CD4-positive, CD25-positive, alpha-beta regulatory T cell (primary cell): Measurements from ENCODE around the gene SLC1A5. TPM values are rescaled to one million over a fixed set of nuclear protein-coding genes. Genes with fewer than 3 reads are reported as not detected.
"Not testable (repeated sequence)": the region's sequence is repeated elsewhere in the genome, so short reads cannot be mapped to it uniquely, and the experiment has no call there.

Experiments
- ATAC-seq, 2 donors: fragments of 150-1000 bp; cut with Tn5 transposase; one replicate each; pipeline ENCODE4 v1.10.0; 2021; ENCODE audit warnings: low read depth in 2 of 2, moderate number of reproducible peaks in 2 of 2, moderate library complexity in 1 of 2
- DNase-seq, 3 donors: peaks; one replicate each; pipeline versions ENCODE4 v3.0.0 to v3.0.0-alpha.2; 2012 to 2022; ENCODE audit warnings: mixed read lengths in 1 of 3
- H3K27ac ChIP-seq: one replicate; pipeline ENCODE4 v1.7.0; 2013; ENCODE audit warnings: mild to moderate bottlenecking, low read length; ENCODE audit not compliant: insufficient read depth, poor library complexity, severe bottlenecking
- H3K27me3 ChIP-seq: one replicate; pipeline ENCODE4 v1.7.0; 2013; ENCODE audit warnings: low read length; ENCODE audit not compliant: control insufficient read depth, insufficient read depth
- H3K36me3 ChIP-seq: one replicate; pipeline ENCODE4 v1.7.0; 2013; ENCODE audit warnings: mild to moderate bottlenecking, low read length, moderate library complexity; ENCODE audit not compliant: control insufficient read depth, insufficient read depth
- H3K4me1 ChIP-seq: 2 replicates; pipeline ENCODE4 v1.7.0; 2013; ENCODE audit warnings: mild to moderate bottlenecking, low read length; ENCODE audit not compliant: insufficient read depth, control insufficient read depth, poor library complexity, severe bottlenecking
- H3K4me3 ChIP-seq: one replicate; pipeline ENCODE4 v1.7.0; 2013; ENCODE audit warnings: low read depth, mild to moderate bottlenecking, low read length, moderate library complexity
- H3K9me3 ChIP-seq, 2 experiments: 1 replicate in 1 of 2; 2 replicates in 1 of 2; pipeline ENCODE4 v1.7.0; 2013; ENCODE audit warnings: low read length in 2 of 2, mild to moderate bottlenecking in 1 of 2, moderate library complexity in 1 of 2; ENCODE audit not compliant: control insufficient read depth in 2 of 2
- H3K27ac Mint-ChIP-seq, 3 donors: one replicate each; pipeline ENCODE4 v1.8.0; 2020 to 2022; ENCODE audit warnings: mild to moderate bottlenecking in 3 of 3, mixed read lengths in 3 of 3, moderate library complexity in 2 of 3
- H3K27me3 Mint-ChIP-seq: one replicate; pipeline ENCODE4 v1.8.0; 2022; ENCODE audit warnings: mild to moderate bottlenecking, mixed read lengths
- H3K36me3 Mint-ChIP-seq: one replicate; pipeline ENCODE4 v1.8.0; 2020; ENCODE audit warnings: mixed read lengths
- H3K4me1 Mint-ChIP-seq, 4 donors: one replicate each; pipeline ENCODE4 v1.8.0; 2020 to 2022; ENCODE audit warnings: mixed read lengths in 4 of 4, mild to moderate bottlenecking in 1 of 4
- H3K4me3 Mint-ChIP-seq, 4 donors: one replicate each; pipeline ENCODE4 v1.8.0; 2020 to 2022; ENCODE audit warnings: mild to moderate bottlenecking in 4 of 4, mixed read lengths in 4 of 4, moderate library complexity in 3 of 4
- H3K9me3 Mint-ChIP-seq, 7 donors: one replicate each; pipeline ENCODE4 v1.8.0; 2020 to 2022; ENCODE audit warnings: mixed read lengths in 7 of 7, mild to moderate bottlenecking in 3 of 7, moderate library complexity in 2 of 7
- polyA plus RNA-seq, 4 donors: library from polyadenylated mRNA; unstranded; fragments of 300-500 nt; fragmentation: Illumina TruSeq; gene quantifications; one replicate each; pipeline ENCODE4 v1.2.3, GENCODE V29; 2021
- total RNA-seq: library from RNA; stranded (reverse); gene quantifications from one replicate; pipeline ENCODE4 v1.2.3, GENCODE V29; 2022

Gene SLC1A5
- total and polyA plus RNA-seq, 5 donors from 2014 or later: 23.6 to 28.8 (median 26.6) TPM

DNA sequence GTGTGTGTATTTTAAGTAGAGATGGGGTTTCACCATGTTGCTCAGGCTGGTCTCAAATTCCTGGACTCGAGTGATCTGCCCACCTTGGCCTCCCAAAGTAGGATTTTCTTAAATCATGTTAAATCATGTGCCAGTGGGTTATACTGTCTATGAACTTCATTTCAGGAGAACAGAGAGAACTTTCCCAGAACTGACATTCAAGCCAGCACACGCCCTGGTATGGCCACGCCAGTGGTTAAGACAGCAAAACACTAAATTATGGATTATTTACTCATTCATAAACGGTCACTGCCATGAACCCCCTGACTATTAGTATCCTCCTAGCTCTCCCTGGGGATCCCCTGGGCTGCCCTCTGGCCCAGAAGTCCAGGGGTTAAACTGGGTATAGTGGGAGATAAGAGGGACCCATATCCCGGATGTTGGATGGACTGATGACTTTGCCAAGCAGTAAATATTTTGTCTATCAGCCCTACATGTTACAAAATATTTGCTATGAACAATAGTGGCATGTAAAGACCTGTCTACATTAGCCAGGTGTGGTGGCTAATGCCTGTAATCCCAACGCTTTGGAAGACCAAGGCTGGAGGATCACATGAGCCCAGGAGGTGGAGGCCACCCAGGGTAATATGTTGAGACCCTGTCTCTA, 26.0 kb downstream of the SLC1A5 start:
- Mint-ChIP-seq H3K4me3 (no peak overlapping the region), H3K36me3 (peaks cover 4% of the 10 kb centered on the region), H3K4me1 (peaks cover 0 to 6% (median 4%) of the 10 kb centered on the region in 4 donors), H3K9me3 (no peaks in the 10 kb centered on the region), H3K27me3 (no peaks in the 10 kb centered on the region), H3K27ac (no peak overlapping the region)
- H3K36me3 ChIP-seq: no peaks in the 10 kb centered on the region
- H3K27me3 ChIP-seq: no peaks in the 10 kb centered on the region
- no peak overlapping the region for H3K27ac ChIP-seq
- ATAC-seq (no peak), DNase-seq (no peak)
- H3K4me1 ChIP-seq: peaks cover 3% of the 10 kb centered on the region
- H3K4me3 ChIP-seq: no peak overlapping the region
- H3K9me3 ChIP-seq: no peaks in the 10 kb centered on the region

DNA sequence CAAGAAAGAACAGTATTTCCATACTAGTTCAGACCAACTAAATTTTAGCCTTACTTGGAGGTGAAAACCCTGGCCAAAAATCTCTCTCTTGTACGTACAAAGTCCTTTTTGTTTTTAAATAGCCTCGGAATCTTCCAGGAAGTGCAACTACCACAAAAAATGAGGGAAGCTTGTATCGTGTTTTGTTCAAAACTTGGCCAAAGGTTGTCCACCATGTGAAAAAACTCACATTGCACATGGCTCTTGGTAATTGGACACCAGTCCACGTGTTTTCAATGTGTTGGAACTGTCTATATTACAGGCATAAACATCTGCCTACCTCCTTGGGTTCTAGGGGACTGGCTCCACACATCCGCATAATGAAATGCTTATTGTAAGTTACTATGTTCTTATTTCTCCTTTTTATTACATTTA, 27.0 kb downstream of the SLC1A5 start:
- Mint-ChIP-seq H3K9me3 (no peaks in the 10 kb centered on the region), H3K36me3 (no peaks in the 10 kb centered on the region), H3K27ac (no peak overlapping the region), H3K4me3 (no peak overlapping the region), H3K27me3 (no peaks in the 10 kb centered on the region), H3K4me1 (peaks cover 0 to 7% (median 3%) of the 10 kb centered on the region in 4 donors)
- Histone ChIP-seq H3K4me3 (no peak overlapping the region), H3K27ac (no peak overlapping the region), H3K27me3 (no peaks in the 10 kb centered on the region), H3K9me3 (no peaks in the 10 kb centered on the region), H3K4me1 (no peaks in the 10 kb centered on the region), H3K36me3 (no peaks in the 10 kb centered on the region)
- DNase-seq: no peak
- ATAC-seq: no peak

DNA sequence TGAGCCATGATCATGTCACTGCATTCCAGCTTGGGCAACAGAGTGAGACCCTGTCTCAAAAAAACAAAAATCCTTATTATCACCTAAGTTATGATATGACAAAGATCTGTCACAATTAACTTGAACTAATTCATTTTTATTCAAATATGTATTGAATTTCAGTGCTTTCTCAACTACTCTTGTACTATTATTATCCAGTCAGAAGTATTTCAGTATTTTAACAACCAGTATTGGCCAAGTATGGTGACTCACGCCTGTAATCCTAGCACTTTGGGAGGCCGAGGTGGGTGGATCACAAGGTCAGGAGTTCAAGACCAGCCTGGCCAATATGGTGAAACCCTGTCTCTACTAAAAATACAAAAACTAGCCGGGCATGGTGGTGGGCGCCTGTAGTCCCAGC, 27.5 kb downstream of the SLC1A5 start:
- H3K36me3 ChIP-seq, DNase-seq, H3K27ac ChIP-seq, H3K9me3 ChIP-seq, H3K4me3 Mint-ChIP-seq, H3K27ac Mint-ChIP-seq, H3K4me3 ChIP-seq, H3K9me3 Mint-ChIP-seq, ATAC-seq, H3K27me3 ChIP-seq, H3K36me3 Mint-ChIP-seq, H3K4me1 Mint-ChIP-seq, H3K4me1 ChIP-seq, H3K27me3 Mint-ChIP-seq: not testable (repeated sequence)

DNA sequence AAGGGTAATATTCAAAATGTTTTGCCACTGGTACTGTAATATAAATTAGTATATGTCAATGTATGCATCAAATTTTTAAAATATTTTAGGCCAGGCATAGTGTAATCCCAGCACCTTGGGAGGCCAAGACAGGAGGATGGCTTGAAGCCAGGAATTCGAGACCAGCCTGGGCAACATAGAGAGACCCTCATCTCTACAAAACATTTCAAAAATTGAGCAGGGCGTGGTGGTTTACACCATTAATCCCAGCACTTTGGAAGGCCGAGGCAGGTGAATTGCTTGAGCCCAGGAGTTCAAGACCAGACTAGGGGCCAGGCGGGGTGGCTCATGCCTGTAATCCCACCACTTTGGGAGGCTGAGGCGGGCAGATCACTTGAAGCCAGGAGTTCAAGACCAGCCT, 28.0 kb downstream of the SLC1A5 start:
- no peaks in the 10 kb centered on the region for H3K27me3 ChIP-seq
- Mint-ChIP-seq H3K27ac (no peak overlapping the region), H3K36me3 (no peaks in the 10 kb centered on the region), H3K27me3 (no peaks in the 10 kb centered on the region), H3K4me3 (no peak overlapping the region), H3K9me3 (no peaks in the 10 kb centered on the region), H3K4me1 (peaks cover 0 to 7% (median 3%) of the 10 kb centered on the region in 4 donors)
- H3K27ac ChIP-seq: no peak overlapping the region
- H3K36me3 ChIP-seq: no peaks in the 10 kb centered on the region
- H3K4me1 ChIP-seq: no peaks in the 10 kb centered on the region
- H3K4me3 ChIP-seq: no peak overlapping the region
- ATAC-seq (no peak), DNase-seq (no peak)
- no peaks in the 10 kb centered on the region for H3K9me3 ChIP-seq

DNA sequence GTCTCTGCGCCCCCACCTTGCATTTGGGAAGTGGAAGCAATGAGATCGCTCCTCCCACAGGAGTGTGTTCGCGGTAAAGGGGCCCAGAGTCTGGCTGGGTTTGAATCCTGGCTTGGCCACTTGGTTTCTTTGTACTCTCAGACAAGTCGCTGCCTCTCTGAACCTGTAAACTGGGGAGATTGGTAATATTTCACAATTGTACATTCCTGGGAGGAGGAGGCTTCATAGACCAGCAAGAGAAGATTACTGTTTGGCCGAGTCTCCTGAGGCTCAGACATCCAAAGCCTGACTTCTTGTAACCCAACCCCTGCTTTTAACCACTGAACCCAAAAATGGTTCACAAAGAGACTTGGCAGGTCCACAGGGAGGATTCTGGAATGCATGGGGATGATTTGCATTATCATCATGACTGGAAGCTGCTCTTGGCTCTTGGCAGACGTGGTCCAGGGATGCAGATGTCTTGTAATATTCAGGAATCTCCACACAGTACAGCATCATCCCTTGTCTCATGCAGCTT, 28.5 kb downstream of the SLC1A5 start:
- Histone ChIP-seq H3K9me3 (no peaks in the 10 kb centered on the region), H3K4me3 (no peak overlapping the region), H3K36me3 (no peaks in the 10 kb centered on the region), H3K27me3 (no peaks in the 10 kb centered on the region), H3K27ac (no peak overlapping the region), H3K4me1 (no peaks in the 10 kb centered on the region)
- no peak overlapping the region for H3K27ac Mint-ChIP-seq
- peaks cover 0 to 7% (median 3%) of the 10 kb centered on the region in 4 donors for H3K4me1 Mint-ChIP-seq
- H3K9me3 Mint-ChIP-seq: no peaks in the 10 kb centered on the region
- H3K36me3 Mint-ChIP-seq: no peaks in the 10 kb centered on the region
- no peaks in the 10 kb centered on the region for H3K27me3 Mint-ChIP-seq
- H3K4me3 Mint-ChIP-seq: no peak overlapping the region
- no peak for ATAC-seq
- no peak for DNase-seq

DNA sequence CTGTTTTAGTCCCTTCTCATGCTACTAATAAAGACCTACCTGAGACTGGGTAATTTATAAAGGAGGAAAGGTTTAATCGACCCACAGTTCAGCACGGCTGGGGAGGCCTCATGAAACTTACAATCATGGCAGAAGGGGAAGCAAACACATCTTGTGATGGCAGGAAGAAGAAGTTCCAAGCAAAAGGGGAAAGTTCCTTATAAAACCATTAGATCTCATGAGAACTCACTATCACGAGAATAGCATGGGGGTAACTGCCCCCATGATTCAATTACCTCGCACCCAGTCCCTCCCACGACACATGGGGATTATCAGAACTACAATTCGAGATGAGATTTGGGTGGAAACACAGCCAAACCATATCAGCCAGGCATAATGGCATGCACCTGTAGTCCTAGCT, 29.2 kb downstream of the SLC1A5 start:
- Mint-ChIP-seq H3K4me1 (peaks cover 0 to 7% (median 3%) of the 10 kb centered on the region in 4 donors), H3K9me3 (no peaks in the 10 kb centered on the region), H3K4me3 (no peak overlapping the region), H3K27me3 (no peaks in the 10 kb centered on the region), H3K27ac (no peak overlapping the region), H3K36me3 (no peaks in the 10 kb centered on the region)
- no peaks in the 10 kb centered on the region for H3K9me3 ChIP-seq
- DNase-seq (no peak), ATAC-seq (no peak)
- H3K4me3 ChIP-seq: no peak overlapping the region
- no peaks in the 10 kb centered on the region for H3K27me3 ChIP-seq
- no peaks in the 10 kb centered on the region for H3K4me1 ChIP-seq
- H3K36me3 ChIP-seq: no peaks in the 10 kb centered on the region
- H3K27ac ChIP-seq: no peak overlapping the region

DNA sequence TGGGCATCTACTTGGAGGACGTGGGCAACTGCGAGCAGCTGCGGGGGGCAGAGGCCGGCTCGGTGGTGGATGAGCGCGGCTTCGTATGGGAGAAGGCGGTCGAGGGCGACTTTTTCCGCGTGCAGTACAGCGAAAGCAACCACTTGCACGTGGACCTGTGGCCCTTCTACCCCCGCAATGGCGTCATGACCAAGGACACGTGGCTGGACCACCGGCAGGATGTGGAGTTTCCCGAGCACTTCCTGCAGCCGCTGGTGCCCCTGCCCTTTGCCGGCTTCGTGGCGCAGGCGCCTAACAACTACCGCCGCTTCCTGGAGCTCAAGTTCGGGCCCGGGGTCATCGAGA, 31.9 kb downstream of the SLC1A5 start:
- no peaks in the 10 kb centered on the region for H3K27me3 ChIP-seq

DNA sequence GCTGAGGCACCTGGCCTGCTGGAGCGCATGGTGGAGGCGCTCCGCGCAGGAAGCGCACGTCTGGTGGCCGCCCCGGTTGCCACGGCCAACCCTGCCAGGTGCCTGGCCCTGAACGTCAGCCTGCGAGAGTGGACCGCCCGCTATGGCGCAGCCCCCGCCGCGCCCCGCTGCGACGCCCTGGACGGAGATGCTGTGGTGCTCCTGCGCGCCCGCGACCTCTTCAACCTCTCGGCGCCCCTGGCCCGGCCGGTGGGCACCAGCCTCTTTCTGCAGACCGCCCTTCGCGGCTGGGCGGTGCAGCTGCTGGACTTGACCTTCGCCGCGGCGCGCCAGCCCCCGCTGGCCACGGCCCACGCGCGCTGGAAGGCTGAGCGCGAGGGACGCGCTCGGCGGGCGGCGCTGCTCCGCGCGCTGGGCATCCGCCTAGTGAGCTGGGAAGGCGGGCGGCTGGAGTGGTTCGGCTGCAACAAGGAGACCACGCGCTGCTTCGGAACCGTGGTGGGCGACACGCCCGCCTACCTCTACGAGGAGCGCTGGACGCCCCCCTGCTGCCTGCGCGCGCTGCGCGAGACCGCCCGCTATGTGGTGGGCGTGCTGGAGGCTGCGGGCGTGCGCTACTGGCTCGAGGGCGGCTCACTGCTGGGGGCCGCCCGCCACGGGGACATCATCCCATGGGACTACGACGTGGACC, 32.4 kb downstream of the SLC1A5 start:
- Histone ChIP-seq H3K4me3 (no peak overlapping the region), H3K4me1 (no peaks in the 10 kb centered on the region), H3K27me3 (no peaks in the 10 kb centered on the region), H3K9me3 (no peaks in the 10 kb centered on the region), H3K27ac (no peak overlapping the region), H3K36me3 (no peaks in the 10 kb centered on the region)
- Mint-ChIP-seq H3K27me3 (no peaks in the 10 kb centered on the region), H3K4me1 (peaks cover 5 to 15% (median 6%) of the 10 kb centered on the region in 4 donors), H3K36me3 (peaks cover 7% of the 10 kb centered on the region), H3K27ac (no peak overlapping the region), H3K9me3 (no peaks in the 10 kb centered on the region), H3K4me3 (no peak overlapping the region)
- ATAC-seq (no peak), DNase-seq (no peak)

More for the DNA sequence above, 31.9 kb downstream of the SLC1A5 start:
- Histone ChIP-seq H3K9me3 (no peaks in the 10 kb centered on the region), H3K4me3 (no peak overlapping the region), H3K36me3 (no peaks in the 10 kb centered on the region), H3K27ac (no peak overlapping the region), H3K4me1 (no peaks in the 10 kb centered on the region)
- ATAC-seq (no peak), DNase-seq (no peak)
- Mint-ChIP-seq H3K9me3 (no peaks in the 10 kb centered on the region), H3K4me1 (peaks cover 5 to 15% (median 6%) of the 10 kb centered on the region in 4 donors), H3K4me3 (no peak overlapping the region), H3K27ac (no peak overlapping the region), H3K27me3 (no peaks in the 10 kb centered on the region), H3K36me3 (peaks cover 7% of the 10 kb centered on the region)
